H9 (cell line): ENCODE data around the gene PSAPL1. TPM values are rescaled to one million over a fixed set of nuclear protein-coding genes. Genes with fewer than 3 reads are reported as not detected.

Experiments
- DNase-seq: peaks from one replicate; pipeline ENCODE4 v3.0.0-alpha.2; 2017
- H2AFZ ChIP-seq: one replicate; pipeline ENCODE4 v1.6.1; 2013; ENCODE audit warnings: mild to moderate bottlenecking, low read length, control low read depth, moderate library complexity
- H2AK5ac ChIP-seq: 2 replicates; pipeline ENCODE4 v1.6.1; 2013; ENCODE audit warnings: low read length, control low read depth, mixed read lengths; ENCODE audit not compliant: insufficient read length
- H2BK120ac ChIP-seq: one replicate; pipeline ENCODE4 v1.6.1; 2013; ENCODE audit warnings: low read depth, mild to moderate bottlenecking, low read length, control low read depth, inconsistent platforms; ENCODE audit not compliant: poor library complexity, severe bottlenecking
- H2BK12ac ChIP-seq: 2 replicates; pipeline ENCODE4 v1.6.1; 2013; ENCODE audit warnings: low read length, control low read depth, mixed read lengths, low read depth; ENCODE audit not compliant: insufficient read length
- H2BK15ac ChIP-seq: 2 replicates; pipeline ENCODE4 v1.6.1; 2013; ENCODE audit warnings: low read depth, low read length, control low read depth
- H2BK20ac ChIP-seq: one replicate; pipeline ENCODE4 v1.6.1; 2013; ENCODE audit warnings: low read depth, mild to moderate bottlenecking, low read length, control low read depth, inconsistent platforms; ENCODE audit not compliant: poor library complexity, severe bottlenecking
- H2BK5ac ChIP-seq: 2 replicates; pipeline ENCODE4 v1.6.1; 2013; ENCODE audit warnings: low read length, control low read depth, mixed read lengths; ENCODE audit not compliant: insufficient read length
- H3K14ac ChIP-seq: 2 replicates; pipeline ENCODE4 v1.6.1; 2013; ENCODE audit warnings: low read length, control low read depth; ENCODE audit not compliant: insufficient read depth
- H3K18ac ChIP-seq: 2 replicates; pipeline ENCODE4 v1.6.1; 2013; ENCODE audit warnings: low read depth, mild to moderate bottlenecking, mixed read lengths, low read length, control low read depth; ENCODE audit not compliant: insufficient read length
- H3K23ac ChIP-seq: 2 replicates; pipeline ENCODE4 v1.6.1; 2013; ENCODE audit warnings: low read length, control low read depth, mixed read lengths, low read depth; ENCODE audit not compliant: insufficient read length
- H3K23me2 ChIP-seq: 2 replicates; pipeline ENCODE4 v1.6.1; 2013; ENCODE audit warnings: low read depth, mild to moderate bottlenecking, mixed read lengths, low read length, control low read depth; ENCODE audit not compliant: insufficient read length, poor library complexity, severe bottlenecking
- H3K27ac ChIP-seq: 2 replicates; pipeline ENCODE4 v1.5.1; 2013; ENCODE audit warnings: low read length, control low read depth, mixed read lengths, low read depth; ENCODE audit not compliant: insufficient read length
- H3K27me3 ChIP-seq: 2 replicates; pipeline ENCODE4 v1.6.1; 2013; ENCODE audit warnings: low read length, control low read depth, inconsistent platforms; ENCODE audit not compliant: insufficient read depth
- H3K4ac ChIP-seq: 2 replicates; pipeline ENCODE4 v1.6.1; 2013; ENCODE audit warnings: low read depth, mild to moderate bottlenecking, control low read depth, inconsistent platforms, low read length, moderate library complexity
- H3K4me1 ChIP-seq: 2 replicates; pipeline ENCODE4 v1.6.1; 2013; ENCODE audit warnings: low read length, control low read depth, inconsistent platforms; ENCODE audit not compliant: insufficient read depth
- H3K4me2 ChIP-seq: 2 replicates; pipeline ENCODE4 v1.6.1; 2013; ENCODE audit warnings: low read length, control low read depth, mixed read lengths; ENCODE audit not compliant: insufficient read length, insufficient read depth
- H3K56ac ChIP-seq: 2 replicates; pipeline ENCODE4 v1.6.1; 2013; ENCODE audit warnings: low read depth, mild to moderate bottlenecking, mixed read lengths, low read length, control low read depth; ENCODE audit not compliant: insufficient read length
- H3K79me1 ChIP-seq: 2 replicates; pipeline ENCODE4 v1.6.1; 2013; ENCODE audit warnings: low read depth, mild to moderate bottlenecking, moderate library complexity, low read length, control low read depth, inconsistent platforms; ENCODE audit not compliant: insufficient read depth, poor library complexity, severe bottlenecking
- H3K79me2 ChIP-seq: 2 replicates; pipeline ENCODE4 v1.6.1; 2013; ENCODE audit warnings: low read length, control low read depth, inconsistent platforms; ENCODE audit not compliant: insufficient read depth
- H3K9ac ChIP-seq: 2 replicates; pipeline ENCODE4 v1.6.1; 2013; ENCODE audit warnings: low read length, control low read depth, mixed read lengths; ENCODE audit not compliant: insufficient read length; ENCODE audit errors: extremely low read depth
- H3K9me3 ChIP-seq: one replicate; pipeline ENCODE4 v1.6.1; 2013; ENCODE audit warnings: low read depth, low read length, inconsistent platforms; ENCODE audit not compliant: control insufficient read depth
- H3T11ph ChIP-seq: one replicate; pipeline ENCODE4 v1.6.1; 2013; ENCODE audit warnings: mild to moderate bottlenecking, low read length, control low read depth, inconsistent platforms
- H4K20me1 ChIP-seq: one replicate; pipeline ENCODE4 v1.6.1; 2013; ENCODE audit not compliant: control insufficient read depth, insufficient read length, insufficient read depth
- H4K5ac ChIP-seq: 2 replicates; pipeline ENCODE4 v1.6.1; 2013; ENCODE audit warnings: low read depth, mild to moderate bottlenecking, mixed read lengths, low read length, control low read depth; ENCODE audit not compliant: insufficient read length
- H4K8ac ChIP-seq: replicated peaks from 2 replicates; pipeline ENCODE4 v1.6.1; 2013; ENCODE audit warnings: low read length, control low read depth, mixed read lengths, low read depth; ENCODE audit not compliant: insufficient read length
- H4K91ac ChIP-seq: 2 replicates; pipeline ENCODE4 v1.6.1; 2013; ENCODE audit warnings: low read depth, mild to moderate bottlenecking, moderate library complexity, mixed read lengths, low read length, control low read depth; ENCODE audit not compliant: insufficient read length
- H3K27ac Mint-ChIP-seq, 3 experiments: 2 replicates in 2 of 3; 3 replicates in 1 of 3; pipeline ENCODE4 v1.8.0; 2020 to 2021; ENCODE audit warnings: mixed read lengths in 3 of 3, mild to moderate bottlenecking in 1 of 3, moderate library complexity in 1 of 3
- H3K27me3 Mint-ChIP-seq: 2 replicates; pipeline ENCODE4 v1.8.0; 2021; ENCODE audit warnings: low read depth, mild to moderate bottlenecking, moderate library complexity, mixed read lengths
- H3K36me3 Mint-ChIP-seq, 3 experiments: 2 replicates in 2 of 3; 3 replicates in 1 of 3; pipeline ENCODE4 v1.8.0; 2020 to 2021; ENCODE audit warnings: low read depth in 3 of 3, mixed read lengths in 3 of 3; ENCODE audit not compliant: insufficient read depth in 1 of 3
- H3K4me1 Mint-ChIP-seq, 2 experiments: 2 replicates each; pipeline ENCODE4 v1.8.0; 2020; ENCODE audit warnings: mixed read lengths in 2 of 2
- H3K4me3 Mint-ChIP-seq, 2 experiments: 2 replicates in 1 of 2; 3 replicates in 1 of 2; pipeline ENCODE4 v1.8.0; 2020 to 2021; ENCODE audit warnings: mild to moderate bottlenecking in 2 of 2, mixed read lengths in 2 of 2, moderate library complexity in 1 of 2
- H3K9me3 Mint-ChIP-seq, 2 experiments: 2 replicates in 1 of 2; 3 replicates in 1 of 2; pipeline ENCODE4 v1.8.0; 2020; ENCODE audit warnings: mild to moderate bottlenecking in 2 of 2, mixed read lengths in 2 of 2, moderate library complexity in 1 of 2
- CTCF ChIP-seq: fragments of 200-600 bp; sonication (generic); conservative IDR thresholded peaks from 3 replicates; pipeline ENCODE4 v1.8.0; 2021; ENCODE audit warnings: antibody characterized with exemption, mild to moderate bottlenecking
- WGBS: extraction: QIAGEN DNeasy Blood & Tissue Kit; methylation state at CpG from one replicate; pipeline ENCODE4 v1.1.7; 2013; ENCODE audit warnings: missing lambda C conversion rate, low lambda C conversion rate, mixed read lengths; ENCODE audit not compliant: insufficient read length; ENCODE audit errors: extremely low coverage; 5-methylcytosine and 5-hydroxymethylcytosine counted together
- total RNA-seq: library from RNA; stranded (reverse); gene quantifications from 2 replicates; pipeline ENCODE4 v1.2.1, GENCODE V29; 2021

Gene PSAPL1
- total RNA-seq, 1 experiment from 2014 or later = 0.04 TPM

- no peak overlapping the region for H3K23ac ChIP-seq
- no peak overlapping the region for H3K27ac ChIP-seq
- no peaks in the 10 kb centered on the region; the same call in 1 of the 2 replicates for H3K27me3 ChIP-seq
- no peak overlapping the region; the same call in 1 of the 2 replicates for H3K14ac ChIP-seq
- peaks cover 20% of the 10 kb centered on the region for H3K27me3 Mint-ChIP-seq
- H2BK20ac ChIP-seq = no peak overlapping the region
- no peak overlapping the region for H4K5ac ChIP-seq
- H2BK120ac ChIP-seq = no peak overlapping the region
- H3K4me1 Mint-ChIP-seq = peaks cover 29 to 39% of the 10 kb centered on the region in 2 experiments
- no peak overlapping the region for H3K4me3 Mint-ChIP-seq
- H3T11ph ChIP-seq = no peak overlapping the region
- H3K9ac ChIP-seq = no peak overlapping the region
- H2BK5ac ChIP-seq = no peak overlapping the region
- H2AFZ ChIP-seq = no peak overlapping the region
- H2BK15ac ChIP-seq = no peak overlapping the region
- no peaks in the 10 kb centered on the region; a peak in 2 of 5 replicates for H3K9me3 Mint-ChIP-seq
- H3K4me1 ChIP-seq = no peaks in the 10 kb centered on the region; the same call in 1 of the 2 replicates
- H3K4ac ChIP-seq = no peak overlapping the region
- H3K4me2 ChIP-seq = no peak overlapping the region
- no peaks in the 10 kb centered on the region for H4K20me1 ChIP-seq
- no peaks in the 10 kb centered on the region for H3K79me2 ChIP-seq
- no peaks in the 10 kb centered on the region for H3K36me3 Mint-ChIP-seq
- H3K56ac ChIP-seq = no peak overlapping the region
- H2AK5ac ChIP-seq = no peak overlapping the region
- peak; percentile 21 for DNase-seq
- no peaks in the 10 kb centered on the region for H3K79me1 ChIP-seq
- peak overlapping the region in 1 of 3 experiments; percentile 79; a peak in 1 of 7 replicates for H3K27ac Mint-ChIP-seq
- H2BK12ac ChIP-seq = no peak overlapping the region
- no peak overlapping the region for H4K8ac ChIP-seq
- TF ChIP-seq CTCF = no peak
- H3K9me3 ChIP-seq = no peaks in the 10 kb centered on the region
- H4K91ac ChIP-seq = no peak overlapping the region
- no CpG with 5 or more reads among the region's 13 CpGs for WGBS
- no peak overlapping the region for H3K18ac ChIP-seq
- H3K23me2 ChIP-seq = peaks cover 3% of the 10 kb centered on the region
Measured at GRCh38 chr4:7425124-7425523, 9.6 kb downstream of the PSAPL1 start.
